Fibroblast of the aortic adventitia (primary cell): Measurements from ENCODE around the gene ACADM. TPM values are rescaled to one million over a fixed set of nuclear protein-coding genes. Genes with fewer than 3 reads are reported as not detected.
"Not testable (repeated sequence)": the region's sequence is repeated elsewhere in the genome, so short reads cannot be mapped to it uniquely, and the experiment has no call there.

Experiments used
- DNase-seq: peaks from one replicate; pipeline ENCODE4 v3.0.0-alpha.2; 2010; ENCODE audit warnings: low read depth
- H3K4me3 ChIP-seq: 2 replicates; pipeline ENCODE4 v1.5.1; 2011; ENCODE audit warnings: low read depth, mild to moderate bottlenecking, control low read depth, low read length, moderate library complexity
- total RNA-seq: library from RNA; depleted of rRNA; stranded (reverse); fragments of >200 nt; gene quantifications from 2 replicates; pipeline ENCODE4 v1.2.3, GENCODE V29; 2012; ENCODE audit warnings: low replicate concordance
- TF ChIP-seq, protein P1 (sequence below): IDR thresholded peaks from 2 replicates; pipeline ENCODE4 v1.5.1; 2011; ENCODE audit warnings: mild to moderate bottlenecking, low read length, control low read depth, inconsistent platforms; ENCODE audit not compliant: insufficient read depth

ACADM gene
- total RNA-seq = 41.4 and 92.8 TPM in 2 replicates

DNA sequence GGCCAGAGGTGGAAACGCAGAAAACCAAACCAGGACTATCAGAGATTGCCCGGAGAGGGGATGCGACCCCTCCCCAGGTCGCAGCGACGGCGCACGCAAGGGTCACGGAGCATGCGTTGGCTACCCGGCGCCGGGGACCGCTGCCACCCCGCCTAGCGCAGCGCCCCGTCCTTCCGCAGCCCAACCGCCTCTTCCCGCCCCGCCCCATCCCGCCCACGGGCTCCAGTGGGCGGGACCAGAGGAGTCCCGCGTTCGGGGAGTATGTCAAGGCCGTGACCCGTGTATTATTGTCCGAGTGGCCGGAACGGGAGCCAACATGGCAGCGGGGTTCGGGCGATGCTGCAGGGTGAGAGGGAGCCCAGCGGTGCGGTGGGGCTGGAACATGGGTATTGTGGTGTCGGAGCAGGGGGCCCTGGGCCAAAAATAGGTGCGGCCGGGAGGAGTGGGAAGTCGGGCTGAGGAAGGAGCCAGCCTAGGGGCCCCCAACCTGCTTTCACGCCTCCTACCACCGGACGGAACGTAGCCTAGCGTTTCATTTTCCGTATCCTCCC is at the start of gene ACADM:
TSS of gene ACADM (plus strand) at position 238 of the 551 bp plus-strand sequence. CDS start at position 317, 79 bp downstream.
- TF ChIP-seq, protein P1, sequence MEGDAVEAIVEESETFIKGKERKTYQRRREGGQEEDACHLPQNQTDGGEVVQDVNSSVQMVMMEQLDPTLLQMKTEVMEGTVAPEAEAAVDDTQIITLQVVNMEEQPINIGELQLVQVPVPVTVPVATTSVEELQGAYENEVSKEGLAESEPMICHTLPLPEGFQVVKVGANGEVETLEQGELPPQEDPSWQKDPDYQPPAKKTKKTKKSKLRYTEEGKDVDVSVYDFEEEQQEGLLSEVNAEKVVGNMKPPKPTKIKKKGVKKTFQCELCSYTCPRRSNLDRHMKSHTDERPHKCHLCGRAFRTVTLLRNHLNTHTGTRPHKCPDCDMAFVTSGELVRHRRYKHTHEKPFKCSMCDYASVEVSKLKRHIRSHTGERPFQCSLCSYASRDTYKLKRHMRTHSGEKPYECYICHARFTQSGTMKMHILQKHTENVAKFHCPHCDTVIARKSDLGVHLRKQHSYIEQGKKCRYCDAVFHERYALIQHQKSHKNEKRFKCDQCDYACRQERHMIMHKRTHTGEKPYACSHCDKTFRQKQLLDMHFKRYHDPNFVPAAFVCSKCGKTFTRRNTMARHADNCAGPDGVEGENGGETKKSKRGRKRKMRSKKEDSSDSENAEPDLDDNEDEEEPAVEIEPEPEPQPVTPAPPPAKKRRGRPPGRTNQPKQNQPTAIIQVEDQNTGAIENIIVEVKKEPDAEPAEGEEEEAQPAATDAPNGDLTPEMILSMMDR = no peak

GRCh38 chr1:75677443-75677842 is 47.1 kb upstream of the ACADM start:
- TF ChIP-seq, protein P1 = no peak
- no peak for DNase-seq
- no peak overlapping the region for H3K4me3 ChIP-seq

More for the DNA sequence above, at the start of gene ACADM:
- peak within 1 kb of the TSS; percentile 96 for H3K4me3 ChIP-seq
- peak; percentile 65 for DNase-seq

GRCh38 chr1:75677964-75678363 is 46.5 kb upstream of the ACADM start:
- not testable (repeated sequence) for H3K4me3 ChIP-seq, DNase-seq

DNA sequence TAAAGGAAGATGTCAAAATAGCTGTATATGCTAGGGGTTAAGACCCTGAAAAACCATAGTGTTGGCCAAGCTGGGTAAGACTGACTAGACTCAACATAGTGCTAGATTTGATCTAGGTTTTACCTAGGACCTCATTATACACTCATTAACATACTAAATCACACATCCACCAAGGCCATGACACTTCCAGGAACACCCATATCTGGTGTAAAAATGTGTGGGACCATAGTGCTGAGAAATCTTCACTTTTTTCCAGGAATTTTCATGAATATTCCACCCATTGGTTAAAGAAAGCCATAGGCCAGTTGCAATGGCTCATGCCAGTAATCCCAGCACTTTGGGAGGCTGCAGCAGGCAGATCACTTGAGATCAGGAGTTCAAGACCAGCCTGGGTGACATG is 34.0 kb upstream of the ACADM start:
- TF ChIP-seq, protein P1 = no peak
- no peak overlapping the region for H3K4me3 ChIP-seq
- no peak for DNase-seq

GRCh38 chr1:75693551-75693950 is 31.0 kb upstream of the ACADM start:
- no peak for DNase-seq
- H3K4me3 ChIP-seq = no peak overlapping the region
- TF ChIP-seq, protein P1 = no peak

DNA sequence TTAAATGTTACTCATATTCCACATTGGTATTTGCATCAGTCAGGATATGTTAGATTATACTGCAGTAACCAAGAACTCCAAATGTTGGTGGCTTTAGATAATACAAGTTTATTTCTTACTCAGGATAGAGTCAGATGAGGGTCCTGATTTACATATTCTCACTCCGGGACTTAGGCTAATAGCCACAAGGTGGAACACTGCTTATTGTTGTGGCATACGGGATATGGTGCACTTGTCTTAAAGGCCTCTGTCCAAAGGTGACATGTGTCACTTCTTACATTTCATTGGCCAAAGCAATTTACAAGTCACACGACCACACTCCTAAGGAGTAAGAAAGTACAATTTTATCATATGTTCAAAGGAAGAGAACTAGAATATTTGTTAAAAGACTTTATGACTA is 28.5 kb upstream of the ACADM start:
- no peak overlapping the region for H3K4me3 ChIP-seq
- DNase-seq = no peak
- TF ChIP-seq, protein P1 = no peak

GRCh38 chr1:75707191-75707590 is 17.3 kb upstream of the ACADM start:
- H3K4me3 ChIP-seq = no peak overlapping the region
- TF ChIP-seq, protein P1 = no peak
- no peak for DNase-seq
